ENCODE measurements around the gene DNMBP. TPM values are rescaled to one million over a fixed set of nuclear protein-coding genes. Genes with fewer than 3 reads are reported as not detected.

The DNMBP gene
- total RNA-seq, 1 donor from 2014 or later = 7.7 TPM

DNA sequence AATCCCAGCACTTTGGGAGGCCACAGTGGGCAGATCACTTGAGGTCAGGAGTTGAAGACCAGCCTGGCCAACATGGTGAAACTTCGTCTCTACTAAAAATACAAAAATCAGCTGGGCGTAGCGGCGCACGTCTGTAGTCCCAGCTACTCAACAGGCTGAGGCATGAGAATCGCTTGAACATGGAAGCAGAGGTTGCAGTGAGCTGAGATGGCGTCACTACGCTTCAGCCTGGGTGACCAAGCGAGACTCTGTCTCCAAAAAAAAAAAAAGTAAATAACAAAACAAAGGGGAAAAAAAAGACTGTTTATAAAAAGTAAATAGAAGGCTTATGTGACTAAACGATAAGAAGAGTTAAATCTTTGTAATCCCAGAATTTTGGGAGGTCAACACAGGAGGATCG, 15.0 kb upstream of the DNMBP start:
- TF ChIP-seq, protein P1, sequence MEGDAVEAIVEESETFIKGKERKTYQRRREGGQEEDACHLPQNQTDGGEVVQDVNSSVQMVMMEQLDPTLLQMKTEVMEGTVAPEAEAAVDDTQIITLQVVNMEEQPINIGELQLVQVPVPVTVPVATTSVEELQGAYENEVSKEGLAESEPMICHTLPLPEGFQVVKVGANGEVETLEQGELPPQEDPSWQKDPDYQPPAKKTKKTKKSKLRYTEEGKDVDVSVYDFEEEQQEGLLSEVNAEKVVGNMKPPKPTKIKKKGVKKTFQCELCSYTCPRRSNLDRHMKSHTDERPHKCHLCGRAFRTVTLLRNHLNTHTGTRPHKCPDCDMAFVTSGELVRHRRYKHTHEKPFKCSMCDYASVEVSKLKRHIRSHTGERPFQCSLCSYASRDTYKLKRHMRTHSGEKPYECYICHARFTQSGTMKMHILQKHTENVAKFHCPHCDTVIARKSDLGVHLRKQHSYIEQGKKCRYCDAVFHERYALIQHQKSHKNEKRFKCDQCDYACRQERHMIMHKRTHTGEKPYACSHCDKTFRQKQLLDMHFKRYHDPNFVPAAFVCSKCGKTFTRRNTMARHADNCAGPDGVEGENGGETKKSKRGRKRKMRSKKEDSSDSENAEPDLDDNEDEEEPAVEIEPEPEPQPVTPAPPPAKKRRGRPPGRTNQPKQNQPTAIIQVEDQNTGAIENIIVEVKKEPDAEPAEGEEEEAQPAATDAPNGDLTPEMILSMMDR (IDR thresholded peaks at IDR 0.05; ENCODE audit: borderline replicate concordance) = no peak
- Histone ChIP-seq H3K27ac (replicated peaks) (no peak overlapping the region), H3K9me3 (replicated peaks) (peaks cover 21% of the 10 kb centered on the region), H3K27me3 (ENCODE audit: low read depth) (peaks cover 22% of the 10 kb centered on the region), H3K36me3 (no peaks in the 10 kb centered on the region), H3K4me3 (no peak overlapping the region), H3K4me1 (no peaks in the 10 kb centered on the region)
- no peak for DNase-seq
- intact Hi-C loops (cut with micrococcal nuclease) = no loop called here

DNA sequence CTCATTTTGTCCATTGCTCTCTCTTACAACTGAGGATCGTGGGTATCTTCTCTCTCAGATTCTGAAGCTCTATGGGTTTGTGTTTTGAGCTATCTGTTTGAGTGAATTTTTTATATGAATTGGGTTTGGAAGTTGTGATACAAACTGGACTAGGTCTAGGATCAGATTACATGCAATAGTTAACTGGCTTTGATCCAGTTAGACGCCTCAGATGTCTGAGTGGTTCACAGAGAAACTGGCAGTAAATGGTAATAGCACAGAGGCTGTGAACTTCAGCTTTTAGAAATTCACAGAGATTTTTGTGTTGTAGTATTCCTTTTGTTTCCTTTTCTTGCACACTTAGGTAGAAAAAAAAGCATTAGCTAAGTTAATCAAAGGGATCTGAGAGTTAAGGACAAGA, 12.7 kb upstream of the DNMBP start:
- intact Hi-C loops (cut with micrococcal nuclease) = no loop called here
- Histone ChIP-seq H3K4me3 (no peak overlapping the region), H3K9me3 (replicated peaks) (peaks cover 6% of the 10 kb centered on the region), H3K27me3 (ENCODE audit: low read depth) (peaks cover 22% of the 10 kb centered on the region), H3K36me3 (no peaks in the 10 kb centered on the region), H3K27ac (replicated peaks) (no peak overlapping the region), H3K4me1 (no peaks in the 10 kb centered on the region)
- TF ChIP-seq, protein P1 (IDR thresholded peaks at IDR 0.05; ENCODE audit: borderline replicate concordance) = no peak
- DNase-seq = no peak

DNA sequence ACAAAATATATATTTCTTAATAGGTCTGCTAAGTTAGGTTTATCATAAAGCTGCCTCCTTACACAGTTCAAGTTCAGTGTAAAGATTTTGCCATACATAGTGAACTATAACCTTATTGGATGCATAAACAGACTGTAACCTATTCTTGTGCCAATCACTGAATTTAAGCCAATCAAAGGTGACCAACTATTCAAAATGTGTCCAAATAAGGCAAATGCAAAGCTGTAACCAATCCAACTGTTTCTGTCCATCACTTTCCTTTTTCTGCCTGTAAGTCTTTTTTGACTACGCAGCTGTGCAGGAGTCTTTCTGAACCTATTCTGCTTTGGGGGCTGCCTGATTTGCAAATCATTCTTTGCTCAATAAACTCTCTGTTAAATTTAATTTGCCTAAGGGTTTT, 11.6 kb upstream of the DNMBP start:
- Histone ChIP-seq H3K4me1 (no peaks in the 10 kb centered on the region), H3K27ac (replicated peaks) (no peak overlapping the region), H3K36me3 (no peaks in the 10 kb centered on the region), H3K9me3 (replicated peaks) (no peaks in the 10 kb centered on the region), H3K4me3 (no peak overlapping the region), H3K27me3 (ENCODE audit: low read depth) (peaks cover 22% of the 10 kb centered on the region)
- TF ChIP-seq, protein P1 (IDR thresholded peaks at IDR 0.05; ENCODE audit: borderline replicate concordance) = no peak
- no peak for DNase-seq
- intact Hi-C loops (cut with micrococcal nuclease) = no loop called here

DNA sequence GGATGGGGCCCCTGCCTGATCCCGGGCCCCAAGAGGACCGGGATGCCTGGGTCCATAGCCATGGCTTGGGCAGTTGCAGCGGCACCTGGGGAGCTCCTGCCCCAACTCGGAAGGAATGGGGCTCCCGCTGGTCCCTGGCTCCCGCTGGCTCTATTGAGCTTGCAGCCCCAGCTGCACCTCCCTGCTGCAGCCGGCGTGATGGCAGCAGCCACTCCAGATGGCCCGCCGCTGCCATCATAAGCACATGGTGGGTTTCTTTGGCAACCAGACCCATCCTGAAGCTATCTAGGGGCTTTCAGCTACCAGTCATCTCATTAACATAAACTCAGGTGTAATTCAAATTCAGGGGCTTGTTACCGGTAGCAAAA, 11.1 kb upstream of the DNMBP start:
- TF ChIP-seq, protein P1 (IDR thresholded peaks at IDR 0.05; ENCODE audit: borderline replicate concordance) = no peak
- Histone ChIP-seq H3K4me1 (no peaks in the 10 kb centered on the region), H3K27me3 (ENCODE audit: low read depth) (peaks cover 22% of the 10 kb centered on the region), H3K27ac (replicated peaks) (no peak overlapping the region), H3K9me3 (replicated peaks) (no peaks in the 10 kb centered on the region), H3K36me3 (no peaks in the 10 kb centered on the region), H3K4me3 (no peak overlapping the region)
- intact Hi-C loops (cut with micrococcal nuclease) = no loop called here
- DNase-seq = no peak

DNA sequence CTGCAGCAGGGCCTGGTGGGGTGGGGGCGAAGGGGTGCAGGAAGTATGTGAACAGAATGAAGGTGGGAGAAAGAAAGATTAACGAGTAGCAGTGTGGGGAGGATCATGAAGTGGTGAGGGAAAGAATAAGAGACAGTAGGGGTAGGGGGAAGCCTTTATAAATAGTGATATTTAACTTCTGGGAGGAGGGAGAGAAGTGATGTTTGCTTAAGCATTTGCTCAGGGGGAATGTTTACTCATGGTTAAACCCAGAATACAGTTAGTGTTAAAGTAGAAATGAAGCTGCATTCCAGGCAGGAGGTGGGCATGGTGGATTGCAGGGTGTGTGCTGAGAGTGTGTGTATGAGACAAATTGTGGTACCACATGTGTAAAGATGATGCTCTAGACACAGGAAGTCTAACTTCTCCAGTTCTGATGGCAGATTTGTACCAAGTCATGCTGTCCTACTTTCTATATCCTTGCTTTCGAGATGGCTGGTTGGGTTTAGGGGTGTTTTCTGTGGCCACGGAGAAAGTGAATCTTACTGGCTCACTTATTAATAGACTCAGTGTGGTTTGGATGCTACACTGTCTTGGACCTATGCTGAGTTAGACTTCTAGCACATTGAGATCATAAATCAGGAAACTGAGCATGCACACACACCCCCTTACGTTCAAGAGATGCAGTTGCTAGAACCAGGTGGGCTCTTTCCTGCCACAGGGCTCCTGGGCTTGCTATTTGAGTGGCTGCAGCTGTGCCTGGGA, 10.6 kb upstream of the DNMBP start:
- peaks cover 22% of the 10 kb centered on the region for H3K27me3 ChIP-seq (ENCODE audit: low read depth)
- no peak for DNase-seq
- no peaks in the 10 kb centered on the region for H3K9me3 ChIP-seq (replicated peaks)
- intact Hi-C loops (cut with micrococcal nuclease) = no loop called here
- no peak overlapping the region for H3K4me3 ChIP-seq
- H3K4me1 ChIP-seq = no peaks in the 10 kb centered on the region
- TF ChIP-seq, protein P1 (IDR thresholded peaks at IDR 0.05; ENCODE audit: borderline replicate concordance) = no peak
- H3K36me3 ChIP-seq = no peaks in the 10 kb centered on the region
- H3K27ac ChIP-seq (replicated peaks) = no peak overlapping the region
